ENCODE results near the gene KAZN.

Gene KAZN

GRCh38 chr1:15073799-15074308 is 475.4 kb downstream of the KAZN start:
- H3K4me3 ChIP-seq (ENCODE audit: low read depth, low read length): no peak overlapping the region
- H3K27ac ChIP-seq (ENCODE audit: extremely low read depth, low read depth, low read length): no peak overlapping the region
- no peaks in the 10 kb centered on the region for H3K36me3 ChIP-seq (ENCODE audit: control insufficient read depth in 2 of 2, insufficient read depth in 1 of 2, low read length in 2 of 2)
- no peaks in the 10 kb centered on the region for H3K9me3 ChIP-seq (ENCODE audit: control insufficient read depth, insufficient read depth, low read depth, low read length)
- no peak for TF ChIP-seq ZNF211 (tag by site-specific recombination; IDR thresholded peaks at IDR 0.05; ENCODE audit: low read depth)
- peak; percentile 63; the same call in 1 of the 2 replicates for TF ChIP-seq ZNF768 (tag by site-specific recombination; IDR thresholded peaks at IDR 0.05)
- TF ChIP-seq, protein P1, sequence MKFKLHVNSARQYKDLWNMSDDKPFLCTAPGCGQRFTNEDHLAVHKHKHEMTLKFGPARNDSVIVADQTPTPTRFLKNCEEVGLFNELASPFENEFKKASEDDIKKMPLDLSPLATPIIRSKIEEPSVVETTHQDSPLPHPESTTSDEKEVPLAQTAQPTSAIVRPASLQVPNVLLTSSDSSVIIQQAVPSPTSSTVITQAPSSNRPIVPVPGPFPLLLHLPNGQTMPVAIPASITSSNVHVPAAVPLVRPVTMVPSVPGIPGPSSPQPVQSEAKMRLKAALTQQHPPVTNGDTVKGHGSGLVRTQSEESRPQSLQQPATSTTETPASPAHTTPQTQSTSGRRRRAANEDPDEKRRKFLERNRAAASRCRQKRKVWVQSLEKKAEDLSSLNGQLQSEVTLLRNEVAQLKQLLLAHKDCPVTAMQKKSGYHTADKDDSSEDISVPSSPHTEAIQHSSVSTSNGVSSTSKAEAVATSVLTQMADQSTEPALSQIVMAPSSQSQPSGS (tag by site-specific recombination; IDR thresholded peaks at IDR 0.05; ENCODE audit: low read depth): no peak
- TF ChIP-seq ZNF248 (tag by site-specific recombination; IDR thresholded peaks at IDR 0.05): no peak
- H3K4me1 ChIP-seq (ENCODE audit: control insufficient read depth, insufficient read depth, low read length): no peaks in the 10 kb centered on the region
- POLR2A ChIA-PET: no interaction called here
- CTCF ChIA-PET: no interaction called here

DNA sequence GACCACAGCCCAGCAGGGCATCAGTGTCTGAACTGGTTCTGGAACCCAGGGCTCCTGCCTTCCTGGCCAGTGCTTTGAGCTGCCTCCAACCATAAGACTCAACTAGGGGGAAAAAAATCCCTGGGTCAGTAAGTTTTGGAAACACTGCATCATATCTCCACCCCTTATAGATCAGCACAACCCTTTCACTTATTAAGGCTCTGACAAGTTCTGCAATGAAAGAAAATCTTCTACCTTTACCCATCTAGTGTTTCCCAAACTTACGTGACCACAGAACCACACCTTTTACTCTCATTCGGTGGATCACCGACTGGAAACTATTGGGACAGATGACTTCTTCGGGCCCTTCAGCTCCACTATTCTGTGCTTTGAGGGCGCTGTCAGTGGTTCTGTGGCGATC is 476.7 kb downstream of the KAZN start:
- no peaks in the 10 kb centered on the region for H3K4me1 ChIP-seq (ENCODE audit: control insufficient read depth, insufficient read depth, low read length)
- no peak overlapping the region for H3K4me3 ChIP-seq (ENCODE audit: low read depth, low read length)
- TF ChIP-seq ZNF239 (tag by site-specific recombination; IDR thresholded peaks at IDR 0.05): peak; percentile 94
- TF ChIP-seq, protein P2, sequence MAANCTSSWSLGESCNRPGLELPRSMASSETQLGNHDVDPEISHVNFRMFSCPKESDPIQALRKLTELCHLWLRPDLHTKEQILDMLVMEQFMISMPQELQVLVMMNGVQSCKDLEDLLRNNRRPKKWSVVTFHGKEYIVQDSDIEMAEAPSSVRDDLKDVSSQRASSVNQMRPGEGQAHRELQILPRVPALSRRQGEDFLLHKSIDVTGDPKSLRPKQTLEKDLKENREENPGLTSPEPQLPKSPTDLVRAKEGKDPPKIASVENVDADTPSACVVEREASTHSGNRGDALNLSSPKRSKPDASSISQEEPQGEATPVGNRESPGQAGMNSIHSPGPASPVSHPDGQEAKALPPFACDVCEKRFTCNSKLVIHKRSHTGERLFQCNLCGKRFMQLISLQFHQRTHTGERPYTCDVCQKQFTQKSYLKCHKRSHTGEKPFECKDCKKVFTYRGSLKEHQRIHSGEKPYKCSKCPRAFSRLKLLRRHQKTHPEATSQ (tag by site-specific recombination; IDR thresholded peaks at IDR 0.05): no peak
- ChIA-PET CTCF (no interaction called here), POLR2A (no interaction called here)
- no peak overlapping the region for H3K27ac ChIP-seq (ENCODE audit: extremely low read depth, low read depth, low read length)
- no peaks in the 10 kb centered on the region for H3K9me3 ChIP-seq (ENCODE audit: control insufficient read depth, insufficient read depth, low read depth, low read length)
- H3K36me3 ChIP-seq (ENCODE audit: control insufficient read depth in 2 of 2, insufficient read depth in 1 of 2, low read length in 2 of 2): no peaks in the 10 kb centered on the region

DNA sequence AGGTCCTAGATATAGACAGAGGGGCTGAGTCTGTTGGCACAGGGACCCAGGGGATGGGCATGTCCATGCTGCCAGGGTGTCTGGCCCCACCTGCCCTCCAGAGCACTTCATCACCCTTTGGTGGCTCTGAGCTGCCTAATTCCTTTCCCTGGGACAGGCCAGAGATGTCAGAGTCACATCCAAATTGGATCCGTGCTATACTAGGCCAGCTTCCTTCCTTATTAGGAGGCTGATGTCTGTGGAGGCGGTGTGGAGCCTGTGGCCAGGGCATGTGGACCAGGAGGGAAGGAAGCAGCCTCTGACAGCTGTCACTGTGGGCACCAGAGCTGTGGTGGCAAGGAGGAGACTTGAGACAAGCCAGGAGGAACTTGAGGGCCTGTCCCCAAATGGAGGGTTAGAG is 477.3 kb downstream of the KAZN start:
- ChIA-PET CTCF (interaction anchor here (0.7 kb wide), 1 partner anchor 289 kb away, joined by 3 read pairs; no protein-coding TSS in a partner anchor), POLR2A (no interaction called here)
- TF ChIP-seq CTCF (tag by site-specific recombination; IDR thresholded peaks at IDR 0.05) (no peak), ZNF558 (tag by site-specific recombination; IDR thresholded peaks at IDR 0.05) (no peak), OVOL3 (tag by site-specific recombination; IDR thresholded peaks at IDR 0.05) (no peak)
- no peaks in the 10 kb centered on the region for H3K9me3 ChIP-seq (ENCODE audit: control insufficient read depth, insufficient read depth, low read depth, low read length)
- no peaks in the 10 kb centered on the region for H3K4me1 ChIP-seq (ENCODE audit: control insufficient read depth, insufficient read depth, low read length)
- H3K27ac ChIP-seq (ENCODE audit: extremely low read depth, low read depth, low read length): no peak overlapping the region
- no peak overlapping the region for H3K4me3 ChIP-seq (ENCODE audit: low read depth, low read length)
- no peaks in the 10 kb centered on the region for H3K36me3 ChIP-seq (ENCODE audit: control insufficient read depth in 2 of 2, insufficient read depth in 1 of 2, low read length in 2 of 2)

DNA sequence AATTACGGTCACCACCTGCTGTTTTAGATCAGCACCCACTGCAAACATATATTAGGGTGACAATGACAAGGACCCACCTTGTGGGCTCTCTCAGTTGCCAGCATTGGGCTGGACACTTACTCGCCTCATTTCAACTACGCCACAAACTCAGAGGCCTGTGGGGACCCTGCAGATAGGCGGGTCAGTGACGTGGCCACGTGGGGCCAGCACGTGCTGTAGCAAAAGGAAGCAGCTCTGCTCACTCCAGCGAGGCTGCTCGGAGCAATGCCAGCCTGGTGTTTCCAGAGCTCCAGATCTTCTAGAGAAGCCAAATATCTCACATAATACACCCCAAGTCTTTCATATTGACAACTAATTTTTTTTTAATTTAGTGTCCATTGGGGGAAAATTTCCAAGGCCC is 478.3 kb downstream of the KAZN start:
- ChIA-PET CTCF (interaction anchor here (0.7 to 1.0 kb wide), 3 partner anchors 72 to 290 kb away, joined by 3 read pairs; no protein-coding TSS in a partner anchor), POLR2A (interaction anchor here (0.5 kb wide), 1 partner anchor 22 kb away, joined by 3 read pairs; no protein-coding TSS in a partner anchor)
- no peak for TF ChIP-seq ZNF580 (tag by site-specific recombination; IDR thresholded peaks at IDR 0.05)
- no peak for TF ChIP-seq MZF1 (tag by site-specific recombination; IDR thresholded peaks at IDR 0.05; ENCODE audit: borderline replicate concordance)
- no peak for TF ChIP-seq MYNN (tag by site-specific recombination; IDR thresholded peaks at IDR 0.05; ENCODE audit: borderline replicate concordance)

More for the DNA sequence above, 478.3 kb downstream of the KAZN start:
- H3K36me3 ChIP-seq (ENCODE audit: control insufficient read depth in 2 of 2, insufficient read depth in 1 of 2, low read length in 2 of 2): no peaks in the 10 kb centered on the region
- H3K4me1 ChIP-seq (ENCODE audit: control insufficient read depth, insufficient read depth, low read length): no peaks in the 10 kb centered on the region
- H3K9me3 ChIP-seq (ENCODE audit: control insufficient read depth, insufficient read depth, low read depth, low read length): no peaks in the 10 kb centered on the region
- no peak overlapping the region for H3K4me3 ChIP-seq (ENCODE audit: low read depth, low read length)
- no peak overlapping the region for H3K27ac ChIP-seq (ENCODE audit: extremely low read depth, low read depth, low read length)

Data from HEK293 (cell line).